HepG2 (cell line): ENCODE results near the gene CCDC174. TPM values are rescaled to one million over a fixed set of nuclear protein-coding genes. Genes with fewer than 3 reads are reported as not detected.

Experiments
- ATAC-seq: fragments of 200-7000 bp; cut with Tn5 transposase; 3 replicates; pipeline ENCODE4 v1.9.1; 2020; ENCODE audit warnings: mild to moderate bottlenecking, moderate library complexity
- BruUV-seq: library from RNA; stranded (reverse); fragments of 400-500 nt; replicated peaks from 2 replicates; lab custom pipeline; 2021; lab: Mats Ljungman, UMichigan
- CTCF ChIA-PET: fragments of 300-600 bp; formaldehyde crosslinking; extraction: SDS; loops from one replicate; lab custom pipeline; 2021; ENCODE audit warnings: low total read pairs, inconsistent platforms, low intra/inter-chr PET ratio; lab: Yijun Ruan, JAX
- POLR2A ChIA-PET: fragments of 350-600 bp; sonication (Branson Sonifier 250); formaldehyde crosslinking; loops from one replicate; lab custom pipeline; 2020; ENCODE audit warnings: antibody characterized with exemption, inconsistent platforms; lab: Yijun Ruan, JAX
- DNase-seq: peaks from one replicate; pipeline ENCODE4 v3.0.0-alpha.2; 2015; ENCODE audit warnings: low spot score
- FAIRE-seq: peaks from 3 replicates; lab custom pipeline; 2011; peaks lifted over from hg19 to GRCh38; lab: Jason Lieb, UNC
- H2AFZ ChIP-seq: one replicate; pipeline ENCODE4 v1.6.1; 2011; ENCODE audit warnings: low read length, inconsistent platforms
- H3K27ac ChIP-seq: fragments of 300-600 bp; 3 replicates; pipeline ENCODE4 v1.8.0; 2011; ENCODE audit warnings: mixed run types, mild to moderate bottlenecking, mixed read lengths, low read length, inconsistent platforms; ENCODE audit not compliant: insufficient read depth; ENCODE audit errors: extremely low read length
- H3K27me3 ChIP-seq, 2 experiments: fragments of 200-600 bp in 1 of 2; 2 replicates in 1 of 2; 3 replicates in 1 of 2; pipeline versions ENCODE4 v1.6.0 to v1.8.0; 2011; ENCODE audit warnings: low read length in 2 of 2, mild to moderate bottlenecking in 2 of 2, moderate library complexity in 2 of 2, inconsistent platforms in 1 of 2; ENCODE audit not compliant: insufficient read depth in 2 of 2, control insufficient read depth in 1 of 2
- H3K36me3 ChIP-seq, 2 experiments: fragments of 200-600 bp in 1 of 2; replicated peaks in 1 of 2; 2 replicates in 1 of 2; 3 replicates in 1 of 2; pipeline versions ENCODE4 v1.5.1 to v1.8.0; 2011; ENCODE audit warnings: low read length in 2 of 2, inconsistent platforms in 1 of 2; ENCODE audit not compliant: insufficient read depth in 2 of 2, control insufficient read depth in 1 of 2
- H3K4me1 ChIP-seq: 2 replicates; pipeline ENCODE4 v1.5.1; 2012; ENCODE audit warnings: low read length, inconsistent platforms; ENCODE audit not compliant: insufficient read depth
- H3K4me2 ChIP-seq: 2 replicates; pipeline ENCODE4 v1.6.0; 2011; ENCODE audit warnings: low read depth, low read length, inconsistent platforms
- H3K4me3 ChIP-seq, 3 experiments: fragments of 200-600 bp in 1 of 3; sonication (generic), shearing (Covaris generic) in 1 of 3; replicated peaks in 1 of 3; 2 replicates each; pipeline ENCODE4 v1.5.1; 2011 to 2016; ENCODE audit warnings: low read length in 3 of 3, inconsistent platforms in 2 of 3, low read depth in 2 of 3, mild to moderate bottlenecking in 2 of 3, control low read depth in 1 of 3, mixed read lengths in 1 of 3; ENCODE audit not compliant: insufficient read depth in 1 of 3
- H3K79me2 ChIP-seq: one replicate; pipeline ENCODE4 v1.6.1; 2011; ENCODE audit warnings: low read length, inconsistent platforms; ENCODE audit not compliant: insufficient read depth
- H3K9ac ChIP-seq: 2 replicates; pipeline ENCODE4 v1.6.0; 2011; ENCODE audit warnings: mild to moderate bottlenecking, low read depth, low read length, inconsistent platforms; ENCODE audit not compliant: insufficient read depth
- H3K9me3 ChIP-seq: 2 replicates; pipeline ENCODE4 v1.5.1; 2012; ENCODE audit warnings: mild to moderate bottlenecking, low read length
- H4K20me1 ChIP-seq: 2 replicates; pipeline ENCODE4 v1.6.0; 2011; ENCODE audit warnings: inconsistent platforms, mild to moderate bottlenecking, low read length, moderate library complexity; ENCODE audit not compliant: insufficient read depth
- AGO2 ChIP-seq: fragments of 200-400 bp; formaldehyde crosslinking; optimal IDR thresholded peaks from 2 replicates; pipeline ENCODE3; 2017; ENCODE audit warnings: mild to moderate bottlenecking, low read depth, low read length, moderate library complexity
- DNMT1 ChIP-seq: sonication (generic); formaldehyde crosslinking; IDR thresholded peaks from 2 replicates; pipeline ENCODE4 v1.5.1; 2020; ENCODE audit warnings: mild to moderate bottlenecking, missing genetic modification reagents
- GTF2F1 ChIP-seq: fragments of 150-350 bp; IDR thresholded peaks from 2 replicates; pipeline ENCODE4 v1.6.1; 2014; ENCODE audit warnings: low read length
- ISX ChIP-seq: sonication (generic); formaldehyde crosslinking; conservative IDR thresholded peaks from 2 replicates; pipeline ENCODE4 v1.5.0; 2020; ENCODE audit warnings: missing genetic modification reagents
- MED8 ChIP-seq: sonication (generic); formaldehyde crosslinking; IDR thresholded peaks from 2 replicates; pipeline ENCODE4 v1.8.1; 2023; ENCODE audit warnings: mild to moderate bottlenecking, missing genetic modification reagents; ENCODE audit not compliant: insufficient replicate concordance
- RBFOX2 ChIP-seq: fragments of 200-400 bp; formaldehyde crosslinking; IDR thresholded peaks from 2 replicates; pipeline ENCODE4 v1.6.1; 2017; ENCODE audit warnings: low read depth, mild to moderate bottlenecking, low read length
- ZNF143 ChIP-seq: sonication (generic); formaldehyde crosslinking; IDR thresholded peaks from 2 replicates; pipeline ENCODE4 v1.4.0; 2020; ENCODE audit warnings: missing genetic modification reagents
- ZNF253 ChIP-seq: sonication (generic); formaldehyde crosslinking; IDR thresholded peaks from 2 replicates; pipeline ENCODE4 v1.8.0; 2022; ENCODE audit warnings: mild to moderate bottlenecking, missing genetic modification reagents, borderline replicate concordance
- WGBS: methylation state at CpG from one replicate; pipeline ENCODE4 v1.1.6; 2017; ENCODE audit warnings: low lambda C conversion rate; 5-methylcytosine and 5-hydroxymethylcytosine counted together
- in situ Hi-C: cut with HindIII; loops from 2 replicates; pipeline ENCODE4 v1.10.0; 2017; ENCODE audit warnings: low pct_unique_long_range_greater_than_20kb; ENCODE audit not compliant: extremely low pct_ligation_motif_present
- intact Hi-C: fragments of 100-400 bp; cut with micrococcal nuclease; formaldehyde crosslinking; loops from one replicate; pipeline ENCODE4 v1.10.0; 2022; ENCODE audit not compliant: unreplicated experiment
- polyA plus RNA-seq, 8 experiments: library from polyadenylated mRNA; depleted of rRNA in 3 of 8; stranded (reverse) in 7 of 8; unstranded in 1 of 8; fragments of >200 nt; fragmentation: Illumina TruSeq in 4 of 8; extraction: Trizol in 4 of 8; gene quantifications; 2 replicates each; pipeline versions ENCODE4 v1.2.1 to v1.2.3, GENCODE V29; 2011 to 2016; ENCODE audit warnings: low read depth in 4 of 8, missing spikeins in 1 of 8, mixed read lengths in 1 of 8; ENCODE audit not compliant: insufficient read depth in 1 of 8
- total RNA-seq, 5 experiments: library from RNA; depleted of rRNA; stranded (reverse); fragments of >200 nt; fragmentation: Illumina TruSeq; extraction: Trizol; gene quantifications; 2 replicates each; pipeline ENCODE4 v1.2.3, GENCODE V29; 2016; ENCODE audit warnings: low read depth in 1 of 5
- TF ChIP-seq, protein P1 (sequence below): sonication (generic); formaldehyde crosslinking; IDR thresholded peaks from 2 replicates; pipeline ENCODE4 v1.4.0; 2020; ENCODE audit warnings: missing genetic modification reagents, borderline replicate concordance

CCDC174 gene
- total and polyA plus RNA-seq, 2 of the 13 experiments (the other 11 are each of a cell fraction or from before 2014, with no cell fraction given): 5.4 to 11.0 TPM

DNA sequence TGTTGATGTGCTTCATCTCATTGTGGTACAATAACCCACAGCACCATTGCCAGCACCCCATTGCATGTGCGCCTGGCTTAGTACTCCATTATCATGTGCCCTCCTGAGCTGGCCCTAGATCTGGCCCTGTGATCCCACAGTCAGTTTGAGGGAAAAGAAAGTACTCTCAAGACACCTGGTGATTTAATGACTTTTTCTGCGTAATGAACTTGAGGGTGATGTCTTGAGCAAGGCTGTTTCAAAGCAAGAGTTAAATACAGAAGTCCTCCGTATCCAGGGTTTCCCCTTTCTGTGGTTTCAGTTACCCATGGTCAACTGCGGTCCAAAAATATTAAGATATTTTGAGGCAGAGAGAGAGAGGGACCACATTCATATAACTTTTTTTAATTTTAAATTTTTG is 39.7 kb downstream of the CCDC174 start:
- no peaks in the 10 kb centered on the region for H3K4me1 ChIP-seq
- no peaks in the 10 kb centered on the region for H3K36me3 ChIP-seq
- ChIA-PET CTCF (interaction anchor here (0.6 kb wide), 1 partner anchor 31 kb away, joined by 3 read pairs; no protein-coding TSS in a partner anchor), POLR2A (no interaction called here)
- in situ Hi-C loops: no loop called here
- H3K27ac ChIP-seq: no peak overlapping the region
- no peak overlapping the region for H2AFZ ChIP-seq
- H3K9ac ChIP-seq: no peak overlapping the region
- no TSS peak for BruUV-seq
- FAIRE-seq (no peak), ATAC-seq (no peak), DNase-seq (no peak)
- no peaks in the 10 kb centered on the region for H4K20me1 ChIP-seq
- no peak overlapping the region for H3K4me2 ChIP-seq
- no peak for TF ChIP-seq ZNF253
- no peak for TF ChIP-seq ZNF143
- TF ChIP-seq MED8 (CRISPR knock-in tag): no peak
- TF ChIP-seq AGO2: no peak
- TF ChIP-seq, protein P1, sequence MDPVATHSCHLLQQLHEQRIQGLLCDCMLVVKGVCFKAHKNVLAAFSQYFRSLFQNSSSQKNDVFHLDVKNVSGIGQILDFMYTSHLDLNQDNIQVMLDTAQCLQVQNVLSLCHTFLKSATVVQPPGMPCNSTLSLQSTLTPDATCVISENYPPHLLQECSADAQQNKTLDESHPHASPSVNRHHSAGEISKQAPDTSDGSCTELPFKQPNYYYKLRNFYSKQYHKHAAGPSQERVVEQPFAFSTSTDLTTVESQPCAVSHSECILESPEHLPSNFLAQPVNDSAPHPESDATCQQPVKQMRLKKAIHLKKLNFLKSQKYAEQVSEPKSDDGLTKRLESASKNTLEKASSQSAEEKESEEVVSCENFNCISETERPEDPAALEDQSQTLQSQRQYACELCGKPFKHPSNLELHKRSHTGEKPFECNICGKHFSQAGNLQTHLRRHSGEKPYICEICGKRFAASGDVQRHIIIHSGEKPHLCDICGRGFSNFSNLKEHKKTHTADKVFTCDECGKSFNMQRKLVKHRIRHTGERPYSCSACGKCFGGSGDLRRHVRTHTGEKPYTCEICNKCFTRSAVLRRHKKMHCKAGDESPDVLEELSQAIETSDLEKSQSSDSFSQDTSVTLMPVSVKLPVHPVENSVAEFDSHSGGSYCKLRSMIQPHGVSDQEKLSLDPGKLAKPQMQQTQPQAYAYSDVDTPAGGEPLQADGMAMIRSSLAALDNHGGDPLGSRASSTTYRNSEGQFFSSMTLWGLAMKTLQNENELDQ (CRISPR knock-in tag): no peak
- TF ChIP-seq ISX: no peak
- TF ChIP-seq DNMT1 (CRISPR knock-in tag): no peak
- TF ChIP-seq RBFOX2: no peak
- TF ChIP-seq GTF2F1: no peak
- TF ChIP-seq, all 625 proteins: peak for 0
- H3K9me3 ChIP-seq: no peaks in the 10 kb centered on the region
- H3K4me3 ChIP-seq: no peak overlapping the region
- WGBS: 86% methylated on average over 4 of the region's 4 CpGs
- no peaks in the 10 kb centered on the region for H3K79me2 ChIP-seq
- intact Hi-C loops: no loop called here
- H3K27me3 ChIP-seq: peaks cover 0 to 8% of the 10 kb centered on the region in 2 experiments; a peak in 2 of 5 replicates
